LNCAP (cell line): ENCODE results near the gene ZMYM2.

Experiments
- TF ChIP-seq, protein P1 (sequence below): fragments of 450-650 bp; IDR thresholded peaks from 2 replicates; pipeline ENCODE4 v1.5.1; 2017; ENCODE audit warnings: mild to moderate bottlenecking

Gene ZMYM2

DNA sequence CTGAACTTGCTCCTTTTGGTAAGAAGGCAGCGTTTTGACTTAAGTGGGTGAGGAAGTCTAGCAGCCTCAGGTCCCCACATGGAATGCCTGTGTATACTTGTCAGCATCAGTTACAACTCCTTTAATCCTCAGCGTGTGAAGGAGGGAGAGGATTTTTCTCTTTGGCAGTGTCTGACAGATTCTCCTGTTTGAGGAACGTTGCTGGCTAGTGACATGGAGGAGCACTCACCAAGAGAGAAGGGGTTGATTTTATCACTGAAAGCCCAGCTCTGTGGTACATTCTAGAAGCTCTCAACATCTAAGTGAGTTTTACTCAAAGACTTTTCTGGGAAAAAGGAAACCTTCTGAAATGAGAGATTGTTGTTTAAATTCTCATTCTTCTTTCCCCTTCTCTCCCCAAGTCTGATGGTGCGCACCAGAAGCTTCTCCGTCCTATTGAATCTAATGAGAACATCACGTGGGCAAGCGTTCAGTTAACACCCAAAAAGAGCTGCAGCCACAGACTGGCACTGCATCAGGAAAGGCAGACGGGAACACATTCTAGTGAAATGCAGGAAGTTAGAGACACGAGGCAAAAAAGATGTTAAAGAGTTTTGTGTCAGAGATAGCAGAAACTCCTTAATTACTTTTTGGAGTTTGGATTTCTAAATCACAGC, 144.1 kb downstream of the ZMYM2 start:
- TF ChIP-seq, protein P1, sequence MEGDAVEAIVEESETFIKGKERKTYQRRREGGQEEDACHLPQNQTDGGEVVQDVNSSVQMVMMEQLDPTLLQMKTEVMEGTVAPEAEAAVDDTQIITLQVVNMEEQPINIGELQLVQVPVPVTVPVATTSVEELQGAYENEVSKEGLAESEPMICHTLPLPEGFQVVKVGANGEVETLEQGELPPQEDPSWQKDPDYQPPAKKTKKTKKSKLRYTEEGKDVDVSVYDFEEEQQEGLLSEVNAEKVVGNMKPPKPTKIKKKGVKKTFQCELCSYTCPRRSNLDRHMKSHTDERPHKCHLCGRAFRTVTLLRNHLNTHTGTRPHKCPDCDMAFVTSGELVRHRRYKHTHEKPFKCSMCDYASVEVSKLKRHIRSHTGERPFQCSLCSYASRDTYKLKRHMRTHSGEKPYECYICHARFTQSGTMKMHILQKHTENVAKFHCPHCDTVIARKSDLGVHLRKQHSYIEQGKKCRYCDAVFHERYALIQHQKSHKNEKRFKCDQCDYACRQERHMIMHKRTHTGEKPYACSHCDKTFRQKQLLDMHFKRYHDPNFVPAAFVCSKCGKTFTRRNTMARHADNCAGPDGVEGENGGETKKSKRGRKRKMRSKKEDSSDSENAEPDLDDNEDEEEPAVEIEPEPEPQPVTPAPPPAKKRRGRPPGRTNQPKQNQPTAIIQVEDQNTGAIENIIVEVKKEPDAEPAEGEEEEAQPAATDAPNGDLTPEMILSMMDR, result no peak

DNA sequence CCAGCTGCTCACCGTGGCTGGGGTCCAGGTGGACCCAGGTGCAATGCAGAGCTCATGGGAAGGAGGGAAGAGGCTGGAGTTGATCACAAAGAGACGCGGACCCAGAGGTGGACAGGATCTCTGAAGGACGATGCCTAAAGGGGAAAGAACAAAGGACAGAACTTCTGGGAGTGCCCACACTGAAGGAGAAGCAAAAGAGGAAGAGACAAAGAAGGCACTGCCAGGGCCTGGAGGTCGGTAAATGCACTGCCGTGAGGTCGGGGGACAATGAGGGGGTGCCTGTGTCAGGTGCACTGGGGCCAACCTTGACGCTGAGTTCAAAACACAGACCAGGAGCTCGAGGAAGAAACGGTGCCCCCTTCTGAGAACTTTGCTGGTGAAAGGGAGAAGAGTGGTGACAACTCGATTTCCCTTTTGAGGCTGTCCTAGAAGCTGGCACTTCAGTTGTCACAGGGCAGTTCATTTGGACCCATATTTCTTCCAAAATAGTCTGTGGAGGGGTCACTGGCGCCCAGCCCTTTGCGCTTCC, 146.7 kb downstream of the ZMYM2 start:
- TF ChIP-seq, protein P1, result no peak

DNA sequence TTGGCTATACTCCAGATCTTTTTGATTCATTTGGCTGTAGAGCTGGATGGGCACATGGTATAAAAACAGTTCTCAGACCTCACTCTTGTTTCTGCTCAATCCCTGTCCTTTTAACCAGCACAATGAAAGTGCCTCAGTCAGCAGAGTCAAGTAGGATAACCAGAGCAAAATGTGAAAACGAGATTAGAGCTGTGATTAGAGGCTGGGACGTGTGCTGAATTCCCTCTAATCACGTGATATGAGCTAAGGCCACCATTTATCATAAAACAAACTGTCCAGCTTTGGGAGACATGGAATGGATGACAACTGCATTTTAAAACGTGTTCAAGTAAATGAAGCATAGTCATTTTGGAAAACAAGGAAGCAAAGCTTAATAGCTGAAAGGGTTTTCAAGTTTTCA, 148.2 kb downstream of the ZMYM2 start:
- TF ChIP-seq, protein P1, result no peak

DNA sequence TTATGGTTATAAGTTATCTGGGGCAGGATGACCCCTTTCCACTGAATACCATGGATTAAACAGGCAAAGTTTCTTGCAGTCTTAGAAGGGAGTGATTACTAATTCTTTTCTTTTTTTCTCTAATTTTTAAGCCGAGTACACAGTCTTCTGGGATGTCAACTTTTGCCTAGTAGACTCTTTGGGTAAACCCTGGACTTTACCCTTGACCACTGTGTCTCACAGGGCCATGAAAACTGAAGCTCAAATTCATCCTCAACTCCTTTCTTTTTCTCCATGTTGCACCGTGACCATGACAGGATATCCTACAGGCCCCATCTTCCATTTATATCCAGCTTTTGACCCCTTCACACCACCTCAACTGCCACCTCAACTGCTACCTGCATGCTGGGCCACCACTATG, 150.5 kb downstream of the ZMYM2 start:
- TF ChIP-seq, protein P1, result no peak

DNA sequence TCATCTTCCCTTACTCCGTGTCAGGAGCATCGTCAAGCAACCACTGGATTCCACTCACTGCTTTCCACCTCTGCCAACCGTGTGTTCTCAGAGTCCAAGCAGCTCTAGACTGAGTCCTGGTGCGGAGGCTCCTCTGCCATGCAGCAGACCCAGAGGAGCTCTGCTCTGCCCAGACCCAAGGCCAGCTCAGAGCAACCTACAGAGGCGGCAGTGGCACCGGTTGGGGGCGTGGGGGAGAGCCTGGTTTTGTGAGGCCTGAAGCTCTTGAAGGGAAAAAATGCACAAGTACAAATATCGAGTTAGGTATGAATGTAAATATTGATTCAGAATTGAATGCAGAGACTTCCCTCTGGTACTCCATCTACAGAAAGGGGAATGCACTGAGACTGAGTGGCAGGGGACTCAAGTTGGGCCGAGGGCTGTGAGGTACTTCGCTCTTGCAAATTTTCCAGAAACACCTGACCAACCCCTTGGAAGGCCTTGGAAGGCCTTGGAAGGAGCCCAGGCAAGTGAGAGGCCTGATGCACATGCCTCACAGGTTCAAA, 155.6 kb downstream of the ZMYM2 start:
- TF ChIP-seq, protein P1, result no peak

DNA sequence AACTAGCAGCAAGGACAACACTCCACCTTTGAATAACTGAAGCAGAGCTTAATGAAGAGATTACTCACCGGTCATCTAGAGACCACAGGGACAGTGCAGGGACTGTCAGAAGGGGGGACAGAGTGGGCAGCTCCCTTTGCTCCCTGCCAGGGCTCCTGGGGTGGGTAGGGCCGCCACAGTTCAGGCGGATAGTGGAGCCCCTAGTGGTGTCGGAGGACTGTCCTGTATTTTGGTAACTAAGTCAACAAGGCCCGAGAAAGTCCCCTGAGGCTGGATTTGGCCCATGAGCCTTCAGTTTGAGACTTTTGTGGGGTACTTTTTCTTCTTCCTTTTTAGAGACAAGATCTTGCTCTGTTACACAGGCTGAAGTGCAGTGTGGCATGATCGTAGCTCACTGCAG, 157.7 kb downstream of the ZMYM2 start:
- TF ChIP-seq, protein P1, result no peak

DNA sequence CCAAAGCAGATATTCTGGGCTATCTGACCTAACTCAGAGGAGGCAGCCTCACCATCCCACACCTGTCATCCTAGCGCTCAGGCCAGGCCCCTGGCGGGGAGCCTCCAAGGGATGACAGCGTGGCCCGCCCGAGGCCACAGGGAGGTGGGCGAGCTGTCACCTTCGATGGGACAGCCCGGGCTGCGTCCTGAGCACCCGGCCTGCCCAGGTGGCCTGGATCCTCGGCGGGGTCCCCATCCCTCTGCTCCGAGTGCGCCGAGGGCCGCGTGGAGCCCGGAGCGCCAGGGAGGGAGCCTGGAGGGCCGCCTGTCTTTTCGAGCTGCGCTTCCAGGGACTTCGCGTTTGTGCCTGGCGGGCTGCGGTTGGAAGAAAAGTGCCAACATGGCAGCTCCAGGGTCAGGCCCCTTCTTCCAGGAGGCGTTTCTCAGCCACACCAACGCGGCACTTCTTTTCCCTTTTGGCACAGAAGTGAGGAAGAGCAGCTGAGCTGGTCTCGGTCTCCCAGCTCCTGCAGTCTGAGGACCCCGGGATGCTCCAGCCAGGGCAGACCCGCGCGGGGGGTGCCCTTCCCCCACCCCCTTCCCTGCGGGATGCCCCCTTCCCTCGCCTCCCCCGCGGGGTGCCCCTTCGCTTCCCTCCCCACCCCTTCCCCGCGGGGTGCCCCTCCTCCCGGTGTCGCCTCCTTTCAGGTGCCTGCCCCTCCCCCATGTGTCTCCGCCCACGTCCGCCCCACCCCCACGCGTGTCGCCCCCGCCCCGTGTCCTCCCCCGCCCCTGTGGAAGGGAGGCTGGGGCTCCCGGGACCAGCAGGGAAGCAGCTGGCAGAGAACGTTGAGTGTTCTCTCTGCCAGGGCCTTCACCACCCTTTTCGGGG, 160.0 kb downstream of the ZMYM2 start:
- TF ChIP-seq, protein P1, result no peak
